ENCODE data around the gene TNRC6B. TPM values are rescaled to one million over a fixed set of nuclear protein-coding genes. Genes with fewer than 3 reads are reported as not detected.
"Not testable (repeated sequence)": the region's sequence is repeated elsewhere in the genome, so short reads cannot be mapped to it uniquely, and the experiment has no call there.

Gene TNRC6B
- total RNA-seq, 1 donor from 2014 or later: 60.0 TPM

DNA sequence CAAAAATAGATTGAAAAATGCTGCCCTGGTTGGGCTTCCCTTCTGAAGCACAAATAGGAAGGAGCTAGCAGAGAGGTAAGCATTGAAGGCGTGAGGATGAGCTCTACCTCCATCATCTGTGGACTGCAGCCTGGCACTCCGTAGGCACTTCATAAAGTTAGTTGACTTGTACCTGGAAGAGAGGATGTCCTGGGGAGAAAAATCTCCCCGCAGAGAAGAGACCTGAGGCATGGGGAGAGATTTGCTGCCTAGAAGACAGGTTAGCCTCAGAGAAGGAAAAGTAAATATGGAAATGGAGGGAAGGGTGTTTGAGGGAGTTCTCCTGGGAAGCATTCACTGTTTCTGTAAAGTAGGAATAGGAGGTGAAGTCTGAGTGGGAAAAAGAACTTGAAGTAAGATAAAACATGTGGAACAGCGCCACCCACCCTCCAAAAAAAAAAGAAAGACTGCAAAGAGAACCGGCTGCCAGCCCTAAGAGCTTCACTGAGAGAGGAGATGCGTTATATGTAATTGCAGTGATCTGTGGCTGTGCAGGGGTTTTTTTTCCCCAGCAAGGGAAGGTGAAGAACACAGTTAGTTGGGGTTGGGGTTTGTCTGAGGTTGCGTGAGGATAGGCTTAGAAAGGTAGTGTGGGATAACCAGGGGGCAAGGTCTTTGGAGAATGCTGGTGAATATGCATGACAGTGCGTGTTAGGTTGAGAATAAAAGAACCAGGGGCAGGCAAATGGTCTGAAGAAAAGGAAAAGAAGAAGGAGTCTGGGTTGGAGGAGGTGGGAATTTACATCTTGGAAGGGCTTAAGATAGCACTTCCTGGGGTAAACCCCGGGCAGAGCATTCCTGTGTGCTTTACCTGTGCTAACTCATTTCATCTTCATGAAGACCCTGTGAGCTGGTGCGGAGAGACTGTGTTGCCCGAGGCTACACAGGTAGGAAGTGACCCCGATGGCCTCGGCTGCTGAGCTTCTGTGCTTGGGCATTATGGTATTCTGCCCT lies 16.0 kb downstream of the TNRC6B start:
- DNase-seq (ENCODE audit: low spot score): peak; percentile 55
- peak overlapping the region; percentile 17 for H3K27ac Mint-ChIP-seq
- Histone ChIP-seq H3K9me3 (ENCODE audit: low read depth) (no peaks in the 10 kb centered on the region), H3K79me2 (ENCODE audit: low read depth) (peaks cover 100% of the 10 kb centered on the region), H3K9ac (no peak overlapping the region), H4K20me1 (ENCODE audit: low read depth) (peaks cover 100% of the 10 kb centered on the region), H3K36me3 (no peaks in the 10 kb centered on the region), H3K4me1 (peaks cover 46% of the 10 kb centered on the region), H2AFZ (replicated peaks) (no peak overlapping the region), H3K4me3 (peak overlapping the region; percentile 17), H3F3A (ENCODE audit: low read depth) (peaks cover 22% of the 10 kb centered on the region), H3K27me3 (no peaks in the 10 kb centered on the region), H3K4me2 (peak overlapping the region; percentile 68), H3K27ac (peak overlapping the region; percentile 32)
- H3K27me3 Mint-ChIP-seq (ENCODE audit: insufficient read depth, low read depth): peaks cover 3% of the 10 kb centered on the region
- H3K36me3 Mint-ChIP-seq: peaks cover 13% of the 10 kb centered on the region
- peaks cover 28% of the 10 kb centered on the region for H3K4me1 Mint-ChIP-seq
- TF ChIP-seq, protein P1, sequence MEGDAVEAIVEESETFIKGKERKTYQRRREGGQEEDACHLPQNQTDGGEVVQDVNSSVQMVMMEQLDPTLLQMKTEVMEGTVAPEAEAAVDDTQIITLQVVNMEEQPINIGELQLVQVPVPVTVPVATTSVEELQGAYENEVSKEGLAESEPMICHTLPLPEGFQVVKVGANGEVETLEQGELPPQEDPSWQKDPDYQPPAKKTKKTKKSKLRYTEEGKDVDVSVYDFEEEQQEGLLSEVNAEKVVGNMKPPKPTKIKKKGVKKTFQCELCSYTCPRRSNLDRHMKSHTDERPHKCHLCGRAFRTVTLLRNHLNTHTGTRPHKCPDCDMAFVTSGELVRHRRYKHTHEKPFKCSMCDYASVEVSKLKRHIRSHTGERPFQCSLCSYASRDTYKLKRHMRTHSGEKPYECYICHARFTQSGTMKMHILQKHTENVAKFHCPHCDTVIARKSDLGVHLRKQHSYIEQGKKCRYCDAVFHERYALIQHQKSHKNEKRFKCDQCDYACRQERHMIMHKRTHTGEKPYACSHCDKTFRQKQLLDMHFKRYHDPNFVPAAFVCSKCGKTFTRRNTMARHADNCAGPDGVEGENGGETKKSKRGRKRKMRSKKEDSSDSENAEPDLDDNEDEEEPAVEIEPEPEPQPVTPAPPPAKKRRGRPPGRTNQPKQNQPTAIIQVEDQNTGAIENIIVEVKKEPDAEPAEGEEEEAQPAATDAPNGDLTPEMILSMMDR (IDR thresholded peaks at IDR 0.05): peak; percentile 60
- TF ChIP-seq EZH2 (IDR thresholded peaks at IDR 0.05): no peak
- peak overlapping the region; percentile 8 for H3K4me3 Mint-ChIP-seq
- no peaks in the 10 kb centered on the region for H3K9me3 Mint-ChIP-seq

DNA sequence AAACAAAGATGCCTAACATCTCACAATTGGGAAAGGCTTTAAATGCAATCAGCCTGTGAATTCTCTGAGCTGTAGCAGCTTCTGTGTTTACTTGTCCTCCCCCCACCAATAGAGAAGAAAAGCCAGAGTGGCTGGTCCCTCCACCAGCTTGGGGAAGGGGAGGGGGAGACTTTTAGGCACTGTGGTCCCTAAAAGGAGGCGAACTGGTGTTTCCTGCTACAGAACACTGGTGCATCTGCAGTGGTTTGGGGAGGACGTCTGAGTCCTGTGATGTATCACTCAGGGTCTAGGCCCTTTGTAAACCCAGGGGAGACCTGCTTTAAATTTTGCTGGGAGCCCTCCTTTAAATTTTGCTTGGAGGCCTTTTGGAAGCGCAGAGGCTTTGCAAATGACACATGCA lies 16.9 kb downstream of the TNRC6B start:
- DNase-seq (ENCODE audit: low spot score): no peak
- no peak overlapping the region for H3K4me3 Mint-ChIP-seq
- no peak overlapping the region for H3K27ac Mint-ChIP-seq
- peaks cover 28% of the 10 kb centered on the region for H3K4me1 Mint-ChIP-seq
- TF ChIP-seq EZH2phosphoT487 (IDR thresholded peaks at IDR 0.05): no peak
- TF ChIP-seq EZH2 (IDR thresholded peaks at IDR 0.05): no peak
- TF ChIP-seq, protein P1 (IDR thresholded peaks at IDR 0.05): no peak
- Histone ChIP-seq H3K27ac (peak overlapping the region; percentile 32), H2AFZ (replicated peaks) (no peak overlapping the region), H3K36me3 (no peaks in the 10 kb centered on the region), H3K4me2 (peak overlapping the region; percentile 68), H4K20me1 (ENCODE audit: low read depth) (peaks cover 100% of the 10 kb centered on the region), H3K9ac (no peak overlapping the region), H3K9me3 (ENCODE audit: low read depth) (no peaks in the 10 kb centered on the region), H3K27me3 (no peaks in the 10 kb centered on the region), H3K4me3 (peak overlapping the region; percentile 17), H3K4me1 (peaks cover 42% of the 10 kb centered on the region), H3F3A (ENCODE audit: low read depth) (peaks cover 22% of the 10 kb centered on the region), H3K79me2 (ENCODE audit: low read depth) (peaks cover 100% of the 10 kb centered on the region)
- peaks cover 3% of the 10 kb centered on the region for H3K27me3 Mint-ChIP-seq (ENCODE audit: insufficient read depth, low read depth)
- H3K9me3 Mint-ChIP-seq: no peaks in the 10 kb centered on the region
- H3K36me3 Mint-ChIP-seq: peaks cover 18% of the 10 kb centered on the region

DNA sequence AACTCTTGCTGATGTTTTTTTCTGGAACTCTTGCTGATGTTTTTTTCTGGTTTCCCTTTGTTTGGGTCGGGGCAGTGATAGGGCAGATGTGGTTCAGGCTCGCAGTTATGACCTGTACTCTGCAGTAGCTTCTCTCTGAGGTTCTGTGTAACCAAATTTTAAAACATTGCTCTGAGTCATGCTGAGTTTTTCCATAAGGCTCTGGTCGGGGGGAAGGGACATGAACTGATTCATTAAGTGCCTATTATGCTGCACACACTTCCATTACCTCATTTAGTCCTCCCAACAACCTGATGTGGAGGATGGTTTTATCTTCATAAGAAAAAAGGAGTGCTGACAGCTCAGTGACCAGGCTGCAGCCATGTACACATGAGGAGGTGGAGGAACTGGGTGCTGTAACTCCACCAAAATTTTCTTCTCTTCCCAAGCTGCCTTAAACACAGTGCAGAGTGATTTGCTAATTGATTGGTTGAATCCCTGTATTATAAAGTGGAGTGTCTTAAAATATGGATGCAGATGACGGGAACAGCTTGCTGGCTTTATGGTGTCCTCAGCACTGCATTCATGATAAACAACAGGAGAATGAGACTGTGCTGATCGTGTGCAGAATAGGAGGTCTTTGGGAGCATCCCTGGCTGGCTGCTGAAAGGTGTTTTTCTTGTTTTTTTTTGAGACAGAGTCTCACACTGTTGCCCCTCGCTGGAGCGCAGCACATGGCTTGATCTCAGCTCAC lies 19.1 kb downstream of the TNRC6B start:
- H3F3A ChIP-seq (ENCODE audit: low read depth): peaks cover 22% of the 10 kb centered on the region
- no peak overlapping the region for H3K4me3 Mint-ChIP-seq
- H3K27ac Mint-ChIP-seq: peak overlapping the region; percentile 87
- H3K27me3 ChIP-seq: no peaks in the 10 kb centered on the region
- DNase-seq (ENCODE audit: low spot score): no peak
- peaks cover 2% of the 10 kb centered on the region for H3K27me3 Mint-ChIP-seq (ENCODE audit: insufficient read depth, low read depth)
- H3K36me3 Mint-ChIP-seq: peaks cover 14% of the 10 kb centered on the region
- no peaks in the 10 kb centered on the region for H3K9me3 ChIP-seq (ENCODE audit: low read depth)
- no peak overlapping the region for H3K27ac ChIP-seq
- H3K4me1 Mint-ChIP-seq: peaks cover 28% of the 10 kb centered on the region
- no peak overlapping the region for H3K9ac ChIP-seq
- H3K9me3 Mint-ChIP-seq: no peaks in the 10 kb centered on the region
- H4K20me1 ChIP-seq (ENCODE audit: low read depth): peaks cover 100% of the 10 kb centered on the region
- H3K4me2 ChIP-seq: no peak overlapping the region
- H3K79me2 ChIP-seq (ENCODE audit: low read depth): peaks cover 100% of the 10 kb centered on the region
- H3K4me1 ChIP-seq: peaks cover 34% of the 10 kb centered on the region
- H2AFZ ChIP-seq (replicated peaks): no peak overlapping the region
- TF ChIP-seq, protein P1 (IDR thresholded peaks at IDR 0.05): no peak
- no peak for TF ChIP-seq EZH2 (IDR thresholded peaks at IDR 0.05)
- TF ChIP-seq EZH2phosphoT487 (IDR thresholded peaks at IDR 0.05): no peak
- H3K4me3 ChIP-seq: no peak overlapping the region
- H3K36me3 ChIP-seq: no peaks in the 10 kb centered on the region

DNA sequence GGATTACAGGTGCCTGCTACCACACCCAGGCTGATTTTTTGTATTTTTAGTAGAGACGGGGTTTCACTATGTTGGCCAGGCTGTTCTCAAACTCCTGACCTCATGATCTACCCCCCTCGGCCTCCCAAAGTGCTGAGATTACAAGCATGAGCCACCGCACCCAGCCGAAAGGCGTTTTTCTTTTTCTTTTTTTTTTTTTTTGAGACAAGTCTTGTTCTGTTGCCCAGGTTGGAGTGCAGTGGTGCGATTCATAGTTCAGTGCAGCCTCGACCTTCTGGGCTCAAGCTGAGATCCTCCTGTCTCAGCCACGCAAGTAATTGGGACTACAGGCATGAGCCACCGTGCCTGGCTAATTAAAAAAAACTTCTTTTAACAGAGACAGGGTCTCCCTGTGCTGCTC lies 19.7 kb downstream of the TNRC6B start:
- Mint-ChIP-seq H3K4me1 (peaks cover 27% of the 10 kb centered on the region), H3K36me3 (peaks cover 14% of the 10 kb centered on the region)
- H3K27ac ChIP-seq; H3K4me3 Mint-ChIP-seq; H3K27me3 Mint-ChIP-seq (ENCODE audit: insufficient read depth, low read depth); H3K4me3 ChIP-seq; DNase-seq (ENCODE audit: low spot score); H3K4me2 ChIP-seq; H2AFZ ChIP-seq (replicated peaks); H3K27me3 ChIP-seq; H3K9me3 ChIP-seq (ENCODE audit: low read depth); H3K36me3 ChIP-seq; H3K9me3 Mint-ChIP-seq; H3K9ac ChIP-seq; H3K27ac Mint-ChIP-seq: not testable (repeated sequence)
- Histone ChIP-seq H3K4me1 (peaks cover 34% of the 10 kb centered on the region), H3K79me2 (ENCODE audit: low read depth) (peaks cover 100% of the 10 kb centered on the region), H4K20me1 (ENCODE audit: low read depth) (peaks cover 100% of the 10 kb centered on the region), H3F3A (ENCODE audit: low read depth) (peaks cover 18% of the 10 kb centered on the region)

All from neural progenitor cell (in vitro differentiated cells).